ENCODE measurements around the gene BCS1L.

- TF ChIP-seq CTCF (IDR thresholded peaks at IDR 0.05) (no peak), POLR2AphosphoS5 (IDR thresholded peaks at IDR 0.05) (no peak), POLR2A (IDR thresholded peaks at IDR 0.05) (no peak)
Observed at GRCh38 chr2:218711550-218711929, 52.1 kb downstream of the BCS1L start.

Measured in prostate gland (tissue), 2 donors.